K562 (cell line): ENCODE data around the gene MAGI1. TPM values are rescaled to one million over a fixed set of nuclear protein-coding genes. Genes with fewer than 3 reads are reported as not detected.

Experiments
- ATAC-seq: fragments of 200-7000 bp; cut with Tn5 transposase; 3 replicates; pipeline ENCODE4 v1.9.1; 2020; ENCODE audit warnings: moderate library complexity
- BruUV-seq: library from RNA; stranded (reverse); fragments of 400-500 nt; replicated peaks from 2 replicates; lab custom pipeline; 2021; lab: Mats Ljungman, UMichigan
- CTCF ChIA-PET: fragments of 300-600 bp; formaldehyde crosslinking; extraction: SDS; loops from one replicate; lab custom pipeline; 2021; ENCODE audit warnings: low intra/inter-chr PET ratio; lab: Yijun Ruan, JAX
- POLR2A ChIA-PET: fragments of 300-600, 350-650 bp; sonication (Branson Sonifier 250); formaldehyde crosslinking; extraction: SDS; loops from one replicate; lab custom pipeline; 2021; ENCODE audit warnings: antibody characterized with exemption, inconsistent platforms; lab: Yijun Ruan, JAX
- DNase-seq, 4 experiments: peaks; one replicate each; pipeline versions ENCODE4 v3.0.0 to v3.0.0-alpha.2; 2011 to 2018; ENCODE audit warnings: low spot score in 3 of 4, mixed read lengths in 3 of 4; ENCODE audit errors: extremely low read depth in 1 of 4
- FAIRE-seq: peaks from 2 replicates; lab custom pipeline; 2011; peaks lifted over from hg19 to GRCh38; lab: Jason Lieb, UNC
- H2AFZ ChIP-seq: 2 replicates; pipeline ENCODE4 v1.6.0; 2011; ENCODE audit warnings: low read depth, low read length, control low read depth, inconsistent platforms
- H3K27ac ChIP-seq: fragments of 200-600 bp; 3 replicates; pipeline ENCODE4 v1.8.0; 2011; ENCODE audit warnings: low read depth, mild to moderate bottlenecking, control low read depth, inconsistent platforms, low read length, moderate library complexity, mixed read lengths; ENCODE audit errors: extremely low read depth
- H3K27me3 ChIP-seq, 2 experiments: fragments of 300-600 bp in 1 of 2; 2 replicates in 1 of 2; 3 replicates in 1 of 2; pipeline versions ENCODE4 v1.6.0 to v1.8.0; 2011; ENCODE audit warnings: inconsistent platforms in 2 of 2, low read length in 2 of 2, mild to moderate bottlenecking in 1 of 2, mixed read lengths in 1 of 2, moderate library complexity in 1 of 2; ENCODE audit not compliant: control insufficient read depth in 2 of 2, insufficient read depth in 2 of 2
- H3K36me3 ChIP-seq: fragments of 300-600 bp; 3 replicates; pipeline ENCODE4 v1.8.0; 2011; ENCODE audit warnings: mild to moderate bottlenecking, low read length, inconsistent platforms; ENCODE audit not compliant: control insufficient read depth, insufficient read depth
- H3K4me1 ChIP-seq, 2 experiments: fragments of 200-600 bp in 1 of 2; replicated peaks in 1 of 2; 2 replicates in 1 of 2; 3 replicates in 1 of 2; pipeline versions ENCODE4 v1.5.1 to v1.8.0; 2011; ENCODE audit warnings: inconsistent platforms in 2 of 2, low read length in 2 of 2, mild to moderate bottlenecking in 1 of 2, mixed read lengths in 1 of 2, moderate library complexity in 1 of 2; ENCODE audit not compliant: control insufficient read depth in 2 of 2, insufficient read depth in 2 of 2
- H3K4me2 ChIP-seq: 2 replicates; pipeline ENCODE4 v1.6.1; 2011; ENCODE audit warnings: low read length, control low read depth, inconsistent platforms, mixed read lengths; ENCODE audit not compliant: insufficient read depth
- H3K4me3 ChIP-seq: fragments of 200-600 bp; sonication (generic), shearing (Covaris generic); 2 replicates; pipeline ENCODE4 v1.5.1; 2016; ENCODE audit warnings: control low read depth, inconsistent platforms
- H3K79me2 ChIP-seq: fragments of 200-600 bp; 3 replicates; pipeline ENCODE4 v1.8.0; 2011; ENCODE audit warnings: low read length, inconsistent platforms; ENCODE audit not compliant: control insufficient read depth, insufficient read depth
- H3K9ac ChIP-seq, 2 experiments: 2 replicates each; pipeline versions ENCODE4 v1.6.0 to v1.6.1; 2011; ENCODE audit warnings: low read depth in 2 of 2, low read length in 2 of 2, control low read depth in 1 of 2, inconsistent platforms in 1 of 2, mild to moderate bottlenecking in 1 of 2, mixed read lengths in 1 of 2; ENCODE audit not compliant: insufficient read depth in 1 of 2
- H3K9me1 ChIP-seq: one replicate; pipeline ENCODE4 v1.6.0; 2011; ENCODE audit warnings: inconsistent platforms, mild to moderate bottlenecking, low read length, moderate library complexity; ENCODE audit not compliant: control insufficient read depth, insufficient read depth
- H3K9me3 ChIP-seq: replicated peaks from 2 replicates; pipeline ENCODE4 v1.5.1; 2011; ENCODE audit warnings: low read depth, low read length, inconsistent platforms; ENCODE audit not compliant: control insufficient read depth, insufficient read depth
- H4K20me1 ChIP-seq: replicated peaks from 2 replicates; pipeline ENCODE4 v1.6.1; 2011; ENCODE audit warnings: low read length, inconsistent platforms, mixed read lengths; ENCODE audit not compliant: control insufficient read depth, insufficient read depth
- BRF1 ChIP-seq: IDR thresholded peaks from 3 replicates; pipeline ENCODE4 v1.6.1; 2011; ENCODE audit warnings: borderline replicate concordance, mild to moderate bottlenecking; ENCODE audit not compliant: insufficient read length; ENCODE audit errors: extremely low read depth
- BRF2 ChIP-seq: IDR thresholded peaks from 3 replicates; pipeline ENCODE4 v1.6.1; 2011; ENCODE audit warnings: borderline replicate concordance, mild to moderate bottlenecking; ENCODE audit not compliant: insufficient read length, insufficient read depth
- CHD4 ChIP-seq: fragments of 200-600 bp; sonication (generic); IDR thresholded peaks from 3 replicates; pipeline ENCODE4 v1.6.1; 2012; ENCODE audit warnings: low read depth, mild to moderate bottlenecking, mixed read lengths, low read length, inconsistent platforms; ENCODE audit not compliant: insufficient read depth, insufficient replicate concordance, poor library complexity, severe bottlenecking
- COPS2 ChIP-seq: fragments of 450-650 bp; conservative IDR thresholded peaks from 2 replicates; pipeline ENCODE4 v1.6.1; 2016; ENCODE audit warnings: mild to moderate bottlenecking, moderate library complexity
- ETV6 ChIP-seq, 3 experiments: fragments of 150-350 bp in 1 of 3; sonication (generic) in 1 of 3; formaldehyde crosslinking in 1 of 3; IDR thresholded peaks; 2 replicates each; pipeline versions ENCODE4 v1.6.1 to v1.8.0; 2014 to 2022; ENCODE audit warnings: borderline replicate concordance in 2 of 3, low read depth in 2 of 3, antibody characterized with exemption in 1 of 3, low read length in 1 of 3, mild to moderate bottlenecking in 1 of 3, missing genetic modification reagents in 1 of 3
- GATAD2B ChIP-seq: fragments of 450-650 bp; IDR thresholded peaks from 2 replicates; pipeline ENCODE4 v1.6.1; 2017; ENCODE audit warnings: mild to moderate bottlenecking, borderline replicate concordance
- HNRNPH1 ChIP-seq: fragments of 200-400 bp; formaldehyde crosslinking; optimal IDR thresholded peaks from 2 replicates; pipeline ENCODE3; 2017; ENCODE audit warnings: low read depth, mild to moderate bottlenecking, low read length, moderate library complexity
- NFYB ChIP-seq: IDR thresholded peaks from 2 replicates; pipeline ENCODE4 v1.6.1; 2011; ENCODE audit warnings: mild to moderate bottlenecking, moderate library complexity; ENCODE audit not compliant: insufficient read length; ENCODE audit errors: extremely low read depth
- PYGO2 ChIP-seq: fragments of 450-650 bp; IDR thresholded peaks from 2 replicates; pipeline ENCODE4 v1.6.1; 2016; ENCODE audit warnings: mild to moderate bottlenecking, missing genetic modification characterization, moderate library complexity, missing compliant biosample characterization
- SRSF3 ChIP-seq: fragments of 200-400 bp; formaldehyde crosslinking; IDR thresholded peaks from 2 replicates; pipeline ENCODE4 v1.6.1; 2016; ENCODE audit warnings: mild to moderate bottlenecking, low read length, moderate library complexity; ENCODE audit not compliant: insufficient read depth
- WGBS: fragments of 100-300 bp; shearing (Covaris generic); methylation state at CpG from one replicate; pipeline ENCODE4 v1.1.6; 2016; ENCODE audit warnings: low coverage, mixed read lengths; ENCODE audit not compliant: insufficient coverage; ENCODE audit errors: missing lambda C conversion rate; 5-methylcytosine and 5-hydroxymethylcytosine counted together
- in situ Hi-C: fragments of 300-500 bp; cut with MboI; formaldehyde crosslinking; loops from 4 replicates; pipeline ENCODE4 v1.15.0; 2018; ENCODE audit warnings: inconsistent platforms, mixed read lengths
- intact Hi-C: fragments of 100-400 bp; cut with micrococcal nuclease; formaldehyde crosslinking; loops from 2 replicates; pipeline ENCODE4 v1.14.2; 2022
- polyA plus RNA-seq, 8 experiments: library from polyadenylated mRNA; depleted of rRNA in 4 of 8; stranded (reverse) in 5 of 8; unstranded in 3 of 8; fragments of >200 nt; fragmentation: Nextera tagmentation in 2 of 8; fragmentation: Illumina TruSeq in 1 of 8; extraction: Ambion mirVana in 2 of 8; extraction: Trizol in 1 of 8; gene quantifications; 2 replicates each; pipeline versions ENCODE4 v1.2.1 to v1.2.3, GENCODE V29; 2011 to 2014; ENCODE audit warnings: inconsistent platforms in 1 of 8, missing spikeins in 1 of 8
- total RNA-seq, 7 experiments: library from RNA; depleted of rRNA in 6 of 7; stranded (reverse); fragments of >200 nt in 6 of 7; fragmentation: Illumina TruSeq in 2 of 7; extraction: Trizol in 2 of 7; gene quantifications; 2 replicates each; pipeline versions ENCODE4 v1.2.1 to v1.2.3, GENCODE V29; 2011 to 2021; ENCODE audit warnings: low replicate concordance in 1 of 7
- TF ChIP-seq, protein P1 (sequence below), 2 experiments: fragments of 150-350 bp in 1 of 2; IDR thresholded peaks; 2 replicates each; pipeline ENCODE4 v1.6.1; 2012 to 2016; ENCODE audit warnings: low read depth in 2 of 2, low read length in 2 of 2, mild to moderate bottlenecking in 1 of 2, moderate library complexity in 1 of 2

Gene MAGI1
- total and polyA plus RNA-seq, 9 of the 15 experiments (the other 6 are each of a cell fraction or from before 2014, with no cell fraction given), result 7.8 to 59.4 (median 43.2) TPM

DNA sequence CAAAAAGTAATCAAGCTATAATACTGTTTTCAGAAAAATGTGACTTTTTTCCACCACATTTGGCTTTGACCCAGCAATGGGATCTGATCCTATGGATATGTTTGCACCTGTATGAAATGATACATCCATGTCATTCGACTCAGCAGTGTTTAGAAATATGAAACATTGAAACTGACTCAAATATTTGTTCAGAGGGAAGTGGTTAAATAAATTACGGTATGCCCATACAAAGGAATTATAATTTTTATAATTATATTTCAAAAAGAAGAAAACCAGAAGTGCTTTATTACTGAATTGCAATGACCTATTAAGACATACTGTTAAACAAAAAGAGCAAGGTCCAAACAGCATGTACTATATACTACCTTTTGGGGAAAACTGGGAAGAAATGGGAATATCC is 546.5 kb downstream of the MAGI1 start:
- WGBS, result 81% methylated on average over 2 of the region's 2 CpGs
- POLR2A ChIA-PET, result interaction anchor here (1.0 kb wide), 1 partner anchor 10 kb away, joined by 3 read pairs; no protein-coding TSS in a partner anchor

More for the DNA sequence above, 546.5 kb downstream of the MAGI1 start:
- no peaks in the 10 kb centered on the region for H3K9me1 ChIP-seq
- no peak overlapping the region for H3K4me2 ChIP-seq
- FAIRE-seq, result no peak
- BruUV-seq, result TSS peak; percentile 14
- TF ChIP-seq ETV6 (IDR thresholded peaks at IDR 0.05; ENCODE audit: borderline replicate concordance in 1 of 2, low read depth in 2 of 2, low read length in 1 of 2), result no peak
- TF ChIP-seq ETV6 (CRISPR knock-in tag; IDR thresholded peaks at IDR 0.05; ENCODE audit: borderline replicate concordance), result no peak
- TF ChIP-seq CHD4, result no peak
- TF ChIP-seq GATAD2B, result no peak
- TF ChIP-seq COPS2, result no peak
- TF ChIP-seq SRSF3, result no peak
- TF ChIP-seq, protein P1, sequence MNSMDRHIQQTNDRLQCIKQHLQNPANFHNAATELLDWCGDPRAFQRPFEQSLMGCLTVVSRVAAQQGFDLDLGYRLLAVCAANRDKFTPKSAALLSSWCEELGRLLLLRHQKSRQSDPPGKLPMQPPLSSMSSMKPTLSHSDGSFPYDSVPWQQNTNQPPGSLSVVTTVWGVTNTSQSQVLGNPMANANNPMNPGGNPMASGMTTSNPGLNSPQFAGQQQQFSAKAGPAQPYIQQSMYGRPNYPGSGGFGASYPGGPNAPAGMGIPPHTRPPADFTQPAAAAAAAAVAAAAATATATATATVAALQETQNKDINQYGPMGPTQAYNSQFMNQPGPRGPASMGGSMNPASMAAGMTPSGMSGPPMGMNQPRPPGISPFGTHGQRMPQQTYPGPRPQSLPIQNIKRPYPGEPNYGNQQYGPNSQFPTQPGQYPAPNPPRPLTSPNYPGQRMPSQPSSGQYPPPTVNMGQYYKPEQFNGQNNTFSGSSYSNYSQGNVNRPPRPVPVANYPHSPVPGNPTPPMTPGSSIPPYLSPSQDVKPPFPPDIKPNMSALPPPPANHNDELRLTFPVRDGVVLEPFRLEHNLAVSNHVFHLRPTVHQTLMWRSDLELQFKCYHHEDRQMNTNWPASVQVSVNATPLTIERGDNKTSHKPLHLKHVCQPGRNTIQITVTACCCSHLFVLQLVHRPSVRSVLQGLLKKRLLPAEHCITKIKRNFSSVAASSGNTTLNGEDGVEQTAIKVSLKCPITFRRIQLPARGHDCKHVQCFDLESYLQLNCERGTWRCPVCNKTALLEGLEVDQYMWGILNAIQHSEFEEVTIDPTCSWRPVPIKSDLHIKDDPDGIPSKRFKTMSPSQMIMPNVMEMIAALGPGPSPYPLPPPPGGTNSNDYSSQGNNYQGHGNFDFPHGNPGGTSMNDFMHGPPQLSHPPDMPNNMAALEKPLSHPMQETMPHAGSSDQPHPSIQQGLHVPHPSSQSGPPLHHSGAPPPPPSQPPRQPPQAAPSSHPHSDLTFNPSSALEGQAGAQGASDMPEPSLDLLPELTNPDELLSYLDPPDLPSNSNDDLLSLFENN (IDR thresholded peaks at IDR 0.05; ENCODE audit: low read depth in 2 of 2, low read length in 2 of 2), result no peak
- no peak for TF ChIP-seq PYGO2 (tag)
- no peak for TF ChIP-seq NFYB
- TF ChIP-seq HNRNPH1, result no peak
- no peak for TF ChIP-seq BRF2
- no peak for TF ChIP-seq BRF1
- ATAC-seq, result no peak
- peaks cover 14% of the 10 kb centered on the region; the same call in 2 of the 3 replicates for H3K79me2 ChIP-seq
- in situ Hi-C loops, result no loop called here
- no peak overlapping the region for H3K9ac ChIP-seq
- H3K4me3 ChIP-seq, result no peak overlapping the region
- no peak for DNase-seq
- CTCF ChIA-PET, result no interaction called here
- H4K20me1 ChIP-seq, result no peaks in the 10 kb centered on the region
- H3K27ac ChIP-seq, result no peak overlapping the region
- H3K36me3 ChIP-seq, result peaks cover 27% of the 10 kb centered on the region; the same call in 1 of the 3 replicates
- H2AFZ ChIP-seq, result no peak overlapping the region
- no peaks in the 10 kb centered on the region; a peak in 1 of 5 replicates for H3K4me1 ChIP-seq
- intact Hi-C loops, result no loop called here
- no peaks in the 10 kb centered on the region for H3K9me3 ChIP-seq
- no peaks in the 10 kb centered on the region for H3K27me3 ChIP-seq
